ENCODE data around the gene SSNA1.

SSNA1 gene

DNA sequence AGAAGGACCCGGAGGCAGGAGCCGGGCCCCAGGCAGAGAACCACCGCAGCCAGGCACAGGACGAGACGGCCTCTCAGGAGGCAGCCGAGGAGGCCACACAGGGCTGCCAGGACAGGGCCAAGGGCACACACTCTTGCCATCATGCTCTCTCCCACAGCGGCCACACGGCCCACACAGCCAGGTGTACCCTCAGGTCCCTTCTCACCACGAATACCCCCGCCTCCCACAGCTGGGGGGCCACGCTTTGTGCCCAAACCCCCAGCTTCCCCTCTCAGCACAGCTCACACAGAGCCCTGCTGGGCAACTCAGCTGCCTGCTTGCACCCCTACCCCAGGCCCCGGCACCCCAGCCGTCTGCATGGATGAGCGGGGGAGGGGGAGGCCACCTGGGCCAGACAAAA lies 5.3 kb downstream of the SSNA1 start:
- TF ChIP-seq, protein P1, sequence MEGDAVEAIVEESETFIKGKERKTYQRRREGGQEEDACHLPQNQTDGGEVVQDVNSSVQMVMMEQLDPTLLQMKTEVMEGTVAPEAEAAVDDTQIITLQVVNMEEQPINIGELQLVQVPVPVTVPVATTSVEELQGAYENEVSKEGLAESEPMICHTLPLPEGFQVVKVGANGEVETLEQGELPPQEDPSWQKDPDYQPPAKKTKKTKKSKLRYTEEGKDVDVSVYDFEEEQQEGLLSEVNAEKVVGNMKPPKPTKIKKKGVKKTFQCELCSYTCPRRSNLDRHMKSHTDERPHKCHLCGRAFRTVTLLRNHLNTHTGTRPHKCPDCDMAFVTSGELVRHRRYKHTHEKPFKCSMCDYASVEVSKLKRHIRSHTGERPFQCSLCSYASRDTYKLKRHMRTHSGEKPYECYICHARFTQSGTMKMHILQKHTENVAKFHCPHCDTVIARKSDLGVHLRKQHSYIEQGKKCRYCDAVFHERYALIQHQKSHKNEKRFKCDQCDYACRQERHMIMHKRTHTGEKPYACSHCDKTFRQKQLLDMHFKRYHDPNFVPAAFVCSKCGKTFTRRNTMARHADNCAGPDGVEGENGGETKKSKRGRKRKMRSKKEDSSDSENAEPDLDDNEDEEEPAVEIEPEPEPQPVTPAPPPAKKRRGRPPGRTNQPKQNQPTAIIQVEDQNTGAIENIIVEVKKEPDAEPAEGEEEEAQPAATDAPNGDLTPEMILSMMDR (conservative IDR thresholded peaks at IDR 0.05; ENCODE audit: low read depth, low read length), result no peak
- no peak for DNase-seq (ENCODE audit: low read depth)
- H3K4me3 ChIP-seq (ENCODE audit: low read length), result peak overlapping the region; percentile 40

DNA sequence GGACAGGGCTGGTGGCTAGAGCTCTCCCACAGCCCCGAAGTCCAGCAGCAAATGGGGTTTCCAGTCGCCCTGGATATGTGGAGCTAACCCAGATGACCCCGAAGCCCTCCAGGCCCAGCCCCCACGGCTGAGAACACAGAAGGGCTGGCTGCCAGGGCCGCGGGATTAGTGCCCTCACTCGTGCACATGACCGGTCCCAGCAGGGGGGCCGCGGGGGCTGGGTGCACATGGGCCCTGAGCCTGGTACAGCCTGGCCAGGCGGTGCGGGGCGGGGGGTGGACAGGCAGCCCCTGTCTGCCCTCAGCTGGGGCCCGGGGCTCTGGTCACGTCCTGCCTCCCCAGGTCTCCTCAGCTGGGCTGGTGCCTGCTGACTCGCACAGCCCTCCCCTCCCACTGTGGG lies 5.9 kb downstream of the SSNA1 start:
- peak; percentile 94 for DNase-seq (ENCODE audit: low read depth)
- TF ChIP-seq, protein P1 (conservative IDR thresholded peaks at IDR 0.05; ENCODE audit: low read depth, low read length), result no peak
- H3K4me3 ChIP-seq (ENCODE audit: low read length), result peak overlapping the region; percentile 84

DNA sequence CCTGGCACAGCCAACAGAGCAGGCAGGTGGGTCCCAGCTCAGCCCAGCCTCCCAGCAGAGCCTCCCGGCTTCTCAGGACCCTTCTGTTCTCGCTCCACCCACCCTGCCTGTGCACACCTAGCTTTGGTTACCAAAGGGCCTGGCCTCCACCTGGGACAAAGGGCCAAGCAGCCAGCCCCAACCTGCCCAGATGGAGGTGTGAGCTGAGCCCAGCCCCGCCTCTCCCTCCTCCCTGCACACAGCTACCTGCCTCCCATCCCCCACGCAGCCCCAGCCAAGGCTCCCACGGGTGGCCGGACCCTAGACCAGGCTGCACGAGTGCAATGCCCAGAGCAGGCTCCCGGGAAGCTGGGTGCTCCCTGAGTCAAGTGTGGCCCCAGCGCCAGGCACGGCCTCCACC lies 6.4 kb downstream of the SSNA1 start:
- no peak for DNase-seq (ENCODE audit: low read depth)
- TF ChIP-seq, protein P1 (conservative IDR thresholded peaks at IDR 0.05; ENCODE audit: low read depth, low read length), result no peak
- peak overlapping the region; percentile 84 for H3K4me3 ChIP-seq (ENCODE audit: low read length)

DNA sequence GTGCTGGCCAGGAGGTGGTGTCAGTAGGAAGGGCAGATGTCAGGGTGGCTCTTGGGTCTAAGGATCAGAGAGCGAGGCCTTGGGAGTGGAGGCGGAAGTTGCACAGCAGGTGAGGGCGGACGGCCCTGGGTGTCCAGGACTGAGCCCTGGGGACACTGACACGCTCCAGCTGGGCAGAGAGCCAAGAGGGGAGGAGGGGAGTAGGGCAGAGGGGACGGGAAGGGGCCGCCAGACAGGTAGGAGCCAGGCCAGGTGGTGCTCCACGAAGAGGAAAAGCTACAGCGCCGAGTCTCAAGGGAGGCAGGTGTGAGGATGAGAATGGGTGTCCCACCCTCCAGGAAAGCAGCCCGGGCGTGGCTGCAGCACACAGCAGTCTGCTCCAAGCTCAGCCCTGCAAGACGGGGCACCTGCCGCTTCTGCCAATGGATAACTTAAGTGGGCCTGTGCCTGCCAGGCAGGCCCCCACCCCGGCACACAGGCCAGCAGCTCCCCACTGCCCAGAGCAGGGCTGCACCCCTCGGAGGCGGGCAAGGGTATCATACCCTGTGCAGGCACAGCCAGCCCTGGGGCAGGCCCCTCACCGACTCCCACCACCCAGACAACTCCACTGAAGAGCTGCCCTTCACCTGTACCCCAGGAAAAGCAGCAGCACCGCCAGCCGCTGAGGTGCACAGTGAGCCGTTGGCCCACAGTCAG lies 7.2 kb downstream of the SSNA1 start:
- TF ChIP-seq, protein P1 (conservative IDR thresholded peaks at IDR 0.05; ENCODE audit: low read depth, low read length), result no peak
- peak overlapping the region; percentile 84 for H3K4me3 ChIP-seq (ENCODE audit: low read length)
- no peak for DNase-seq (ENCODE audit: low read depth)

DNA sequence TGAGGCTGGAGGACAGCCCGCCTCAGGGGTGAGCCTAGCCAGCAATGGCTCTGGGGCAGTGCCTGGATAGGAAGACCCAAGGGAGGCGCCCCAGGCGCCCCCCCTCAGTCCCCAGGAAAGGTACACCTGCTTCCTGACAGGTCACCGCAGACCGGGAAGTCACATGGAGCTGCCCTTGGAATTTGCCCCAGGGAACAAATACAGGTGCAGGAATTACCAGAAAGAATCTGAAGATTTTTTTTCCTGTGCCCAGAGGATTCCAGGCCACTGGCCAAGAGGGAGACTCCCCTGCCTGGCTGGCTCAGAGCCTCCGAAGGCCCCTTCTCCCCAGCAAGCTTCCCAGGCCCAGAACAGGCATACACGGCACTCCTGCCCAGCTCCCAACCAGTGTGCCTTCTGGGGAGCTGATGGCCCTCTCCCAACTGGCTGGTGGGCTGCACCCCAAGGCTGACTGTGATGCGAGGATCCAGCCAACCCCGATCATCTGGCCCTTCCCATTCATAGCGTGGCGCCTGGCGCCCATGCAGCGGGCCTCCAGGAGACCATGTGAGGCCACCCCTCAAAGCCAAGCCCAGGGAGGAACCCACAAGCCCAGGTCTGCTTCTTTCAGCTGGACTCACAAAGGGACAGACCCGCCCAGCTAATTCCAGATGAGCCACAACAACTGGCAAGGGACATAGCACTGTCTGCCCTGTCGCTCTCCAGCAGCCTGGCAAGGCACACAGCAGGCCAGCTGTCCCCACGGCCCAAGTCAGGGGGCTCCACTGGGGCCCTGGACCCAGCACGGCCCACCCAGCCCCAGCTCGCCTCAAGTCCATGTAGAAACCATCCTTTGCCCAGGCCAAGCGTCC lies 9.8 kb downstream of the SSNA1 start:
- TF ChIP-seq, protein P1 (conservative IDR thresholded peaks at IDR 0.05; ENCODE audit: low read depth, low read length), result no peak
- DNase-seq (ENCODE audit: low read depth), result no peak
- peak overlapping the region; percentile 84 for H3K4me3 ChIP-seq (ENCODE audit: low read length)

DNA sequence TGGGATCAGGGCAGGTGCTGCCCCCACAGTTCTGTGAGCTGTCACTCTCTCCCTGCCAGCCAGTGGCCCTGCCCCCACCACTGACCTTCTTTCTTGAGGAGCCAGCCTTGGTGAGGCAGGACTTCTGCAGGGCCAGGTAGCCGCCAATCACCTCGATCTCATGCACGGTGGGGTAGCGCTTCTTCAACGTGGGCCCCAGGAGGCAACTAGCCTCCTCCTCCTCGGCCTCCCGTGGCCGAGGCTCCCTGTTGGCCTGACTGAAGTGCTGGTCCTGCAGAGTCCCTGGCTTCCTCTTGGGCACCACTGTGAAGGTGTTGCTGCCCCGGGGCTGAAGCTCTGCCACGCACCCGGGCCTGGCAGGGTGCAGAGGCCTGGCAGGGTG lies 10.4 kb downstream of the SSNA1 start:
- peak overlapping the region; percentile 84 for H3K4me3 ChIP-seq (ENCODE audit: low read length)
- TF ChIP-seq, protein P1 (conservative IDR thresholded peaks at IDR 0.05; ENCODE audit: low read depth, low read length), result no peak
- DNase-seq (ENCODE audit: low read depth), result no peak

Data from retinal pigment epithelial cell (primary cell).